GM23338 (cell line): Measurements from ENCODE around the gene CNTN3.

Experiments
- CREB1 ChIP-seq: fragments of 250-450 bp; sonication (Bioruptor Pico); IDR thresholded peaks from 2 replicates; pipeline ENCODE4 v1.5.0; 2020; ENCODE audit warnings: low read depth, mild to moderate bottlenecking, moderate library complexity
- ETS1 ChIP-seq: IDR thresholded peaks from 2 replicates; pipeline ENCODE4 v1.6.1; 2016; ENCODE audit warnings: antibody characterized with exemption
- EZH2 ChIP-seq: fragments of 200-600 bp; sonication (generic); IDR thresholded peaks from one replicate; pipeline ENCODE4 v1.8.0; 2017; ENCODE audit warnings: antibody characterized with exemption, mild to moderate bottlenecking, low read depth; ENCODE audit not compliant: unreplicated experiment
- EZH2phosphoT487 ChIP-seq: fragments of 200-600 bp; sonication (generic); IDR thresholded peaks from one replicate; pipeline ENCODE4 v1.8.1; 2018; ENCODE audit warnings: antibody characterized with exemption; ENCODE audit not compliant: unreplicated experiment
- JUNB ChIP-seq: IDR thresholded peaks from one replicate; pipeline ENCODE4 v1.6.1; 2016; ENCODE audit warnings: antibody characterized with exemption; ENCODE audit not compliant: unreplicated experiment
- NANOG ChIP-seq: IDR thresholded peaks from 2 replicates; pipeline ENCODE4 v1.6.1; 2016; ENCODE audit warnings: antibody characterized with exemption, borderline replicate concordance
- POLR2AphosphoS5 ChIP-seq: IDR thresholded peaks from 2 replicates; pipeline ENCODE4 v1.6.1; 2016; ENCODE audit warnings: antibody characterized with exemption, low read depth
- STAT1 ChIP-seq: IDR thresholded peaks from one replicate; pipeline ENCODE4 v1.6.1; 2016; ENCODE audit warnings: antibody characterized with exemption; ENCODE audit not compliant: unreplicated experiment
- ZNF114 ChIP-seq: fragments of 250-450 bp; sonication (Bioruptor Pico); IDR thresholded peaks from 2 replicates; pipeline ENCODE4 v1.5.0; 2020; ENCODE audit warnings: mild to moderate bottlenecking, moderate library complexity
- ZNF331 ChIP-seq: fragments of 250-450 bp; sonication (Bioruptor Pico); IDR thresholded peaks from 2 replicates; pipeline ENCODE4 v1.5.0; 2020; ENCODE audit warnings: low read depth, mild to moderate bottlenecking, moderate library complexity
- TF ChIP-seq, protein P1 (sequence below), 2 experiments: fragments of 200-600 bp in 1 of 2; sonication (generic) in 1 of 2; conservative IDR thresholded peaks; 2 replicates each; pipeline versions ENCODE4 v1.5.1 to v1.6.1; 2016 to 2017; ENCODE audit warnings: antibody characterized with exemption in 2 of 2, low read depth in 2 of 2, mild to moderate bottlenecking in 2 of 2, moderate library complexity in 1 of 2
- TF ChIP-seq, protein P2 (sequence below): IDR thresholded peaks from one replicate; pipeline ENCODE4 v1.6.1; 2018; ENCODE audit warnings: antibody characterized with exemption; ENCODE audit not compliant: unreplicated experiment
- TF ChIP-seq, protein P3 (sequence below): fragments of 250-450 bp; sonication (Bioruptor Pico); IDR thresholded peaks from 2 replicates; pipeline ENCODE4 v1.5.0; 2020; ENCODE audit warnings: mild to moderate bottlenecking, moderate library complexity

DNA sequence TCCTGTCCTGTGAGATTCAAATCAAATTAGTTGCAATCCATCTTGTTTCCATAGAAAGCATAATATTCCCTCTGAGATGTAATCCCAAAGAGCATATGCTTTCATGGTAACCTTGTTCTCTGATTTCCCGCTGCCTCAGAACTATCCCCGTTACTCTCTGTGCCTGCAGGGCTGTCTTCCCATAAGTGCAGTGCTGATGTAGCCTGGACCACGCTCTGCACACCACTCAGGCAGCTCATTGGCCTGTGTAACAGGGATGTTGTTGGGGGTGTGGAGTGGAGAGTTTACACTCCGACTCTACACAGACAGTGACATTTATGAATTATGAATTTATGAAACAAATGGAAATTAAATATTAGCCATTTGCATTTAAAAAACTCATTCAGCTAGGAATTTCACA lies 33.6 kb upstream of the CNTN3 start:
- TF ChIP-seq, protein P1, sequence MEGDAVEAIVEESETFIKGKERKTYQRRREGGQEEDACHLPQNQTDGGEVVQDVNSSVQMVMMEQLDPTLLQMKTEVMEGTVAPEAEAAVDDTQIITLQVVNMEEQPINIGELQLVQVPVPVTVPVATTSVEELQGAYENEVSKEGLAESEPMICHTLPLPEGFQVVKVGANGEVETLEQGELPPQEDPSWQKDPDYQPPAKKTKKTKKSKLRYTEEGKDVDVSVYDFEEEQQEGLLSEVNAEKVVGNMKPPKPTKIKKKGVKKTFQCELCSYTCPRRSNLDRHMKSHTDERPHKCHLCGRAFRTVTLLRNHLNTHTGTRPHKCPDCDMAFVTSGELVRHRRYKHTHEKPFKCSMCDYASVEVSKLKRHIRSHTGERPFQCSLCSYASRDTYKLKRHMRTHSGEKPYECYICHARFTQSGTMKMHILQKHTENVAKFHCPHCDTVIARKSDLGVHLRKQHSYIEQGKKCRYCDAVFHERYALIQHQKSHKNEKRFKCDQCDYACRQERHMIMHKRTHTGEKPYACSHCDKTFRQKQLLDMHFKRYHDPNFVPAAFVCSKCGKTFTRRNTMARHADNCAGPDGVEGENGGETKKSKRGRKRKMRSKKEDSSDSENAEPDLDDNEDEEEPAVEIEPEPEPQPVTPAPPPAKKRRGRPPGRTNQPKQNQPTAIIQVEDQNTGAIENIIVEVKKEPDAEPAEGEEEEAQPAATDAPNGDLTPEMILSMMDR (conservative IDR thresholded peaks at IDR 0.05; ENCODE audit: low read depth in 2 of 2), result no peak
- TF ChIP-seq EZH2phosphoT487 (no peak), POLR2AphosphoS5 (no peak), NANOG (no peak), EZH2 (no peak), JUNB (no peak), ZNF331 (CRISPR knock-in tag) (no peak), CREB1 (no peak), ZNF114 (CRISPR knock-in tag) (no peak), ETS1 (no peak), STAT1 (no peak)
- TF ChIP-seq, protein P2, sequence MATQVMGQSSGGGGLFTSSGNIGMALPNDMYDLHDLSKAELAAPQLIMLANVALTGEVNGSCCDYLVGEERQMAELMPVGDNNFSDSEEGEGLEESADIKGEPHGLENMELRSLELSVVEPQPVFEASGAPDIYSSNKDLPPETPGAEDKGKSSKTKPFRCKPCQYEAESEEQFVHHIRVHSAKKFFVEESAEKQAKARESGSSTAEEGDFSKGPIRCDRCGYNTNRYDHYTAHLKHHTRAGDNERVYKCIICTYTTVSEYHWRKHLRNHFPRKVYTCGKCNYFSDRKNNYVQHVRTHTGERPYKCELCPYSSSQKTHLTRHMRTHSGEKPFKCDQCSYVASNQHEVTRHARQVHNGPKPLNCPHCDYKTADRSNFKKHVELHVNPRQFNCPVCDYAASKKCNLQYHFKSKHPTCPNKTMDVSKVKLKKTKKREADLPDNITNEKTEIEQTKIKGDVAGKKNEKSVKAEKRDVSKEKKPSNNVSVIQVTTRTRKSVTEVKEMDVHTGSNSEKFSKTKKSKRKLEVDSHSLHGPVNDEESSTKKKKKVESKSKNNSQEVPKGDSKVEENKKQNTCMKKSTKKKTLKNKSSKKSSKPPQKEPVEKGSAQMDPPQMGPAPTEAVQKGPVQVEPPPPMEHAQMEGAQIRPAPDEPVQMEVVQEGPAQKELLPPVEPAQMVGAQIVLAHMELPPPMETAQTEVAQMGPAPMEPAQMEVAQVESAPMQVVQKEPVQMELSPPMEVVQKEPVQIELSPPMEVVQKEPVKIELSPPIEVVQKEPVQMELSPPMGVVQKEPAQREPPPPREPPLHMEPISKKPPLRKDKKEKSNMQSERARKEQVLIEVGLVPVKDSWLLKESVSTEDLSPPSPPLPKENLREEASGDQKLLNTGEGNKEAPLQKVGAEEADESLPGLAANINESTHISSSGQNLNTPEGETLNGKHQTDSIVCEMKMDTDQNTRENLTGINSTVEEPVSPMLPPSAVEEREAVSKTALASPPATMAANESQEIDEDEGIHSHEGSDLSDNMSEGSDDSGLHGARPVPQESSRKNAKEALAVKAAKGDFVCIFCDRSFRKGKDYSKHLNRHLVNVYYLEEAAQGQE, result no peak
- TF ChIP-seq, protein P3, sequence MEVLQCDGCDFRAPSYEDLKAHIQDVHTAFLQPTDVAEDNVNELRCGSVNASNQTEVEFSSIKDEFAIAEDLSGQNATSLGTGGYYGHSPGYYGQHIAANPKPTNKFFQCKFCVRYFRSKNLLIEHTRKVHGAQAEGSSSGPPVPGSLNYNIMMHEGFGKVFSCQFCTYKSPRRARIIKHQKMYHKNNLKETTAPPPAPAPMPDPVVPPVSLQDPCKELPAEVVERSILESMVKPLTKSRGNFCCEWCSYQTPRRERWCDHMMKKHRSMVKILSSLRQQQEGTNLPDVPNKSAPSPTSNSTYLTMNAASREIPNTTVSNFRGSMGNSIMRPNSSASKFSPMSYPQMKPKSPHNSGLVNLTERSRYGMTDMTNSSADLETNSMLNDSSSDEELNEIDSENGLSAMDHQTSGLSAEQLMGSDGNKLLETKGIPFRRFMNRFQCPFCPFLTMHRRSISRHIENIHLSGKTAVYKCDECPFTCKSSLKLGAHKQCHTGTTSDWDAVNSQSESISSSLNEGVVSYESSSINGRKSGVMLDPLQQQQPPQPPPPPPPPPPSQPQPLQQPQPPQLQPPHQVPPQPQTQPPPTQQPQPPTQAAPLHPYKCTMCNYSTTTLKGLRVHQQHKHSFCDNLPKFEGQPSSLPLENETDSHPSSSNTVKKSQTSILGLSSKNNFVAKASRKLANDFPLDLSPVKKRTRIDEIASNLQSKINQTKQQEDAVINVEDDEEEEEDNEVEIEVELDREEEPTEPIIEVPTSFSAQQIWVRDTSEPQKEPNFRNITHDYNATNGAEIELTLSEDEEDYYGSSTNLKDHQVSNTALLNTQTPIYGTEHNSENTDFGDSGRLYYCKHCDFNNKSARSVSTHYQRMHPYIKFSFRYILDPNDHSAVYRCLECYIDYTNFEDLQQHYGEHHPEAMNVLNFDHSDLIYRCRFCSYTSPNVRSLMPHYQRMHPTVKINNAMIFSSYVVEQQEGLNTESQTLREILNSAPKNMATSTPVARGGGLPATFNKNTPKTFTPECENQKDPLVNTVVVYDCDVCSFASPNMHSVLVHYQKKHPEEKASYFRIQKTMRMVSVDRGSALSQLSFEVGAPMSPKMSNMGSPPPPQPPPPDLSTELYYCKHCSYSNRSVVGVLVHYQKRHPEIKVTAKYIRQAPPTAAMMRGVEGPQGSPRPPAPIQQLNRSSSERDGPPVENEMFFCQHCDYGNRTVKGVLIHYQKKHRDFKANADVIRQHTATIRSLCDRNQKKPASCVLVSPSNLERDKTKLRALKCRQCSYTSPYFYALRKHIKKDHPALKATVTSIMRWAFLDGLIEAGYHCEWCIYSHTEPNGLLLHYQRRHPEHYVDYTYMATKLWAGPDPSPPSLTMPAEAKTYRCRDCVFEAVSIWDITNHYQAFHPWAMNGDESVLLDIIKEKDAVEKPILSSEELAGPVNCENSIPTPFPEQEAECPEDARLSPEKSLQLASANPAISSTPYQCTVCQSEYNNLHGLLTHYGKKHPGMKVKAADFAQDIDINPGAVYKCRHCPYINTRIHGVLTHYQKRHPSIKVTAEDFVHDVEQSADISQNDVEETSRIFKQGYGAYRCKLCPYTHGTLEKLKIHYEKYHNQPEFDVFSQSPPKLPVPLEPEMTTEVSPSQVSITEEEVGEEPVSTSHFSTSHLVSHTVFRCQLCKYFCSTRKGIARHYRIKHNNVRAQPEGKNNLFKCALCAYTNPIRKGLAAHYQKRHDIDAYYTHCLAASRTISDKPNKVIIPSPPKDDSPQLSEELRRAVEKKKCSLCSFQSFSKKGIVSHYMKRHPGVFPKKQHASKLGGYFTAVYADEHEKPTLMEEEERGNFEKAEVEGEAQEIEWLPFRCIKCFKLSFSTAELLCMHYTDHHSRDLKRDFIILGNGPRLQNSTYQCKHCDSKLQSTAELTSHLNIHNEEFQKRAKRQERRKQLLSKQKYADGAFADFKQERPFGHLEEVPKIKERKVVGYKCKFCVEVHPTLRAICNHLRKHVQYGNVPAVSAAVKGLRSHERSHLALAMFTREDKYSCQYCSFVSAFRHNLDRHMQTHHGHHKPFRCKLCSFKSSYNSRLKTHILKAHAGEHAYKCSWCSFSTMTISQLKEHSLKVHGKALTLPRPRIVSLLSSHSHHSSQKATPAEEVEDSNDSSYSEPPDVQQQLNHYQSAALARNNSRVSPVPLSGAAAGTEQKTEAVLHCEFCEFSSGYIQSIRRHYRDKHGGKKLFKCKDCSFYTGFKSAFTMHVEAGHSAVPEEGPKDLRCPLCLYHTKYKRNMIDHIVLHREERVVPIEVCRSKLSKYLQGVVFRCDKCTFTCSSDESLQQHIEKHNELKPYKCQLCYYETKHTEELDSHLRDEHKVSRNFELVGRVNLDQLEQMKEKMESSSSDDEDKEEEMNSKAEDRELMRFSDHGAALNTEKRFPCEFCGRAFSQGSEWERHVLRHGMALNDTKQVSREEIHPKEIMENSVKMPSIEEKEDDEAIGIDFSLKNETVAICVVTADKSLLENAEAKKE, result no peak
